HG02973 (cell line): ENCODE data around the gene PLD6.
"Not testable (repeated sequence)": the region's sequence is repeated elsewhere in the genome, so short reads cannot be mapped to it uniquely, and the experiment has no call there.

Experiments
- ATAC-seq: cut with Tn5 transposase; IDR thresholded peaks from one replicate; pipeline ENCODE4 v1.9.1; 2021; ENCODE audit warnings: moderate library complexity; ENCODE audit not compliant: unreplicated experiment

The PLD6 gene, protein sequence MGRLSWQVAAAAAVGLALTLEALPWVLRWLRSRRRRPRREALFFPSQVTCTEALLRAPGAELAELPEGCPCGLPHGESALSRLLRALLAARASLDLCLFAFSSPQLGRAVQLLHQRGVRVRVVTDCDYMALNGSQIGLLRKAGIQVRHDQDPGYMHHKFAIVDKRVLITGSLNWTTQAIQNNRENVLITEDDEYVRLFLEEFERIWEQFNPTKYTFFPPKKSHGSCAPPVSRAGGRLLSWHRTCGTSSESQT

DNA sequence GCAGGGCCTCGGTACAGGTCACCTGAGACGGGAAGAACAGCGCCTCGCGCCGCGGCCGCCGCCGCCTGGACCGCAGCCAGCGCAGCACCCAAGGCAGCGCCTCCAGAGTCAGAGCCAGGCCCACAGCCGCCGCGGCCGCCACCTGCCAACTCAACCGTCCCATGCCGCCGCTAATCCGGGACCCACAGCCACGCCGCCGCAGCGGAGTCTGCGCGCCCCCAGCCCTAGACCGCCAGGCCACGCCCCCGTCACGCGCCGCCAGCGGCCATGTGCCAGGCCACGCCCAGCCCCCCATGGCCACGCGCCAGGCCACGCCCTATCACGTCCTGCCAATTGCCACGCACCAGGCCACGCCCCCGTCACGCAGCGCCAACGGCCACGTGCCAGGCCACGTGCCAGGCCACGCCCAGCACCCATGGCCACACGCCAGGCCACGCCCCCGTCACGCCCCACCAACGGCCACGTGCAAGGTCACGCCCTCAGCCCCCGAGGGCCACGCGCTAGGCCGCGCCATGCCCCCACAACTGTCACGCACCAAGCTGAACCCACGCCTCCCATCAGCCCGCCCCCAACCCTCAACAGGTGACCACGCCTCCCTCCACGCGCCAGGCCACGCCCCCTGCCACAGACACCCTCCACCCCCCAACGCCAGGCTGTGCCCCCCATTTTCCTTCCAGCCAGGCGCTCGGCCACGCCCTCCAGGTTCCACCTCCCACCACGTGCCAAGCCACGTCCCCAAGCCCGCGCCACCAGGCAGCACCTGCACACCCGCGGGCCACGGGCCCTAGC lies at the start of gene PLD6:
PLD6 (minus strand) TSS at position 210 of the 789 bp plus-strand sequence; CDS start at position 163, 47 bp downstream.
- no peak for ATAC-seq

DNA sequence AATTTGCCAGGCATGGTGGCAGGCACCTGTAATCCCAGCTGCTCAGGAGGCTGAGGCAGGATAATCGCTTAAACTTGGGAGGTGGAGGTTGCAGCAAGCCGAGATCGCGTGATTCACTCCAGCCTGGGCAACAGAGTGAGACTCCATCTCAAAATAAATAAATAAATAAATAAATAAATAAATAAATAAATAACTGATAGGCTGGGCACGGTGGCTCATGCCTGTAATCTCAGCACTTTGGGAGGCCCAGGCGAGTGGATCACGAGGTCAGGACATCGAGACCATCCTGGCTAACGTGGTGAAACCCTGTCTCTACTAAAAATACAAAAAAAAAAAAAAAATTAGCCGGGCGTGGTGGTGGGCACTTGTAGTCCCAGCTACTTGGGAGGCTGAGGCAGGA lies 49.6 kb upstream of the PLD6 start:
- ATAC-seq, result not testable (repeated sequence)

DNA sequence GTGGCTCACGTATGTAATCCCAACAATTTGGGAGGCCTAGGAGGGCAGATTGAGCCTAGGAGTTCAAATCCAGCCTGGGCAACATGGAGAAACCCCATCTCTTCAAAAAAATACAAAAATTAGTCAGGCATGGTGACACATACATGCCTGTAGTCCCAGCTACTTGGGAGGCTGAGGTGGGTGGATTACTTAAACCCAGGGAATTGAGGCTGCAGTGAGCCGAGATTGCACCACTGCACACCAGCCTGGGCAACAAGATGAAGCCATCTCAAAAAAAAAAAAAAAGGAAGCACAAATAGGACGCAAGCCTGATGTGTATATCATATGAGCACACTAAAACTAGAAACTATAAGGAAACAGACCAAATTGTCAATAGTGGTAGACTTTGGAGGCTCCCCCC lies 47.9 kb upstream of the PLD6 start:
- ATAC-seq, result no peak

DNA sequence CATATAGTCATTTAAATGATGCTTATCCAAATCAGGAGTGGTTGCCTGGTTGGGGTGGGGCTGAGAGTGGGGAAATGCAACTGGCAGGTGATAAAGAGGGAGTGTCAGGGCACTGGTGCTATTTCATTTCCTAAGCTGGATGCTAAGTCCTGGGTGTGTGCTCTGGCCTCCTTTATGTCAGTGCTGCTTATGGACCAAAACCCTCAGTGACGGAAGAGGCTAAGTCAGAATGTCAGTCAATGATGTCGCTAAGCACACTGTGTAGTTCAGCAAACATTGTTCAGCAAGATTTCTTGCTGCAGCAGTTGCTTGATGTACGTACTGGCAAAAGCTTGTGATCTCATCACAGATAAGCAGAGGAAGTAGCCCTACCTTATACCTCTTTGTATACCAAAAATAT lies 47.3 kb upstream of the PLD6 start:
- ATAC-seq, result no peak

DNA sequence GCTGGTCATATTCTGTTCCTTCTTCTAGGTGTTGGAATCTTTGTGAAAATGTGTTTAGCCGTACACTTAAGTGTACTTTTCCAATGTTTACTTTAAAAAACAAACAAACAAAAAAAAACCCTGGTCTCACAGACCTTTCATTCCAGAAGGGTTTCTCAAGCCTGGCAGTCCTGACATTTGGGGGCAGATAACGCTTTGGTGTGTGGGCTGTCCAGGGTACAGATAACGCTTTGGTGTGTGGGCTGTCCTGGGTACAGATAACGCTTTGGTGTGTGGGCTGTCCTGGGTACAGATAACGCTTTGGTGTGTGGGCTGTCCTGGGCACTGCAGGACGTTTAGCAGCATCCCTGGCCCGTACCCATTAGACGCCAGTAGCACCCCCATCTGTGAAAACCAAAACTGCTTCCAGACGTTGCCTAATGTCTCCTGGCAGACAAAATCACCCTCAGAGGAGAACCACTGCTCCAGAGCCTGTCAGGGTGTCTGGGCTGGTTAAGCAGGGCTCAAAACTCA lies 46.1 kb upstream of the PLD6 start:
- no peak for ATAC-seq

DNA sequence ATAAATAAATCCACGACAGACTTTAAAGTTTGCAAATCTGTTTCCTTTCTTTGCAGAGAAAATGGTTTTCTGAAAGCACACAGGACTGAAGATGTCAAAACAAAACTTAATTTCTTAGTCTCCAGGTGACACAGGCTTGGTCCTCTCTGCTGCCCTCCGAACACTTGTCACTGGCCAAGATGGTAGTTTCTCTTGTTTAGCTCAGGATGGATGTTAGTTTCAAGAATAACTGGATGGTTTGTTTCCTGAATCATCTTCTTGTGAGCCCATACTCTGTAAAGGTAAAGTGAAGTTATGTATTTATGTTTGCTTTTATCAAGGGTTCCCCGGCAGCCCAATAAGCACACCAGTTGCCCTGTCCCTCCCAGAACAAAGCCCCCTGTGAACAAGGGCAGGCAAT lies 40.7 kb upstream of the PLD6 start:
- ATAC-seq, result no peak

DNA sequence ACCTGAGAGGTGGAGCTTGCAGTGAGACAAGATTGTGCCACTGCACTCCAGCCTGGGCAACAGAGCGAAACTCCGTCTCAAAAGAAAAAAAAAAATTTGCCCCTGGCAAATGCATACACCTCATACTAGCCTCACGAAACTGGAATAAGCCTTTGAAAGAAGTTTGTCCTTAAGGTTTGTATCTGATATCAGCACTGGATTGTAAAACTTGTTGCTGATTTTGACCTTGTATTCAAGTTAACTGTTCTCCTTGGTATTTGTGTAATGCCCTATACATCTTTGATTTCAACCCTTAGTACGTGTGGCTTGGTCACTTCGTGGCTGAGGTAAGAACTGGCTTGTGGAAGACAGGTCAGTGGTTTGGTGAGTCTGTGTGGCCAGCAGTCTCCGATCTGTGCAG lies 37.0 kb upstream of the PLD6 start:
- no peak for ATAC-seq

DNA sequence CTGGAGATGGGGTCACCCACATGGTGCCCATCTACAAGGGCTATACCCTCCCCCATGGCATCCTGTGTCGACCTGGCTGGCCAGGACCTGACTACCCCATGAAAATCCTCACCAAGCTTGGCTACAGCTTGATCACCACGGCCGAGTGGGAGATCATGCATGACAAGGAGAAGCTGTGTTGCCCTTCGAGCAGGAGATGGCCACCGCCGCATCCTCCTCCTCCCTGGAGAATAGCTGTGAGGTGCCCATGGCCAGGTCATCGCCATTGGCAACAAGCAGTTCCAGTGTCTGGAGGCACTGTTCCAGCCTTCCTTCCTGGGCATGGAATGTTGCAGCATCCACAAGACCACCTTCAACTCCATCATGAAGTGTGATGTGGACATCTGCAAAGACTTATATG lies 36.1 kb upstream of the PLD6 start:
- no peak for ATAC-seq

DNA sequence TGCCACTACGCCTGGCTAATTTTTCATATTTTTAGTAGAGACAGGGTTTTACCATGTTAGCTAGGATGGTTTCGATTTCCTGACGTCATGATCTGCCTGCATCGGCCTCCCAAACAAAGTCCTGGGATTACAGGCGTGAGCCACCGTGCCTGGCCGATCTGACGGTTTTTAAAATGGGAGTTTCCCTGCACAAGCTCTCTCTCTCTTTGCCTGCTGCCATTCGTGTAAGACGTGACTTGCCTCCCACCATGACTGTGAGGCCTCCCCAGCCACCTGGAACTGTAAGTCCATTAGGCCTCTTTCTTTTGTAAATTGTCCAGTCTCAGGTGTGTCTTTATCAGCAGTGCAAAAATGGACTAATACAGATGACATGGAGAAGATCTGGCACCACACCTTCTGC lies 35.5 kb upstream of the PLD6 start:
- no peak for ATAC-seq

DNA sequence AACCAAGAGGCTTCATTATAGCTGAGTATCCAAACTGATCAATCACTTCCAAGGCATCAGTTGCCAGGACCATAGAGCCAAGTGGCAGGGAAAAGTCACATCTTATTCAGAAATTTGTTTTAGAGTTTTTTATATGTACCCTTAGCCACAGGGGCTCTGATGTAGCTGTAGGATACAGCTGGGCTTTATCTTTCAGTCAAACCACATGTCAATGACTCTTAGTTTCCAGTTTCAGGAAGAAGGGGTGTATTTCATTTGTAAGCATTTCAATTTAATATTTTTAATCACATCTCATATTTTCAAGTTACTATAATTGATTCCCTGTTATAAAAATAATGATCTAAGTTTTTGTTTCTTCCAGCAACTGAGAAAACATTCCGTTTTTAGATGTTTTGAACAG lies 33.7 kb upstream of the PLD6 start:
- ATAC-seq, result no peak

DNA sequence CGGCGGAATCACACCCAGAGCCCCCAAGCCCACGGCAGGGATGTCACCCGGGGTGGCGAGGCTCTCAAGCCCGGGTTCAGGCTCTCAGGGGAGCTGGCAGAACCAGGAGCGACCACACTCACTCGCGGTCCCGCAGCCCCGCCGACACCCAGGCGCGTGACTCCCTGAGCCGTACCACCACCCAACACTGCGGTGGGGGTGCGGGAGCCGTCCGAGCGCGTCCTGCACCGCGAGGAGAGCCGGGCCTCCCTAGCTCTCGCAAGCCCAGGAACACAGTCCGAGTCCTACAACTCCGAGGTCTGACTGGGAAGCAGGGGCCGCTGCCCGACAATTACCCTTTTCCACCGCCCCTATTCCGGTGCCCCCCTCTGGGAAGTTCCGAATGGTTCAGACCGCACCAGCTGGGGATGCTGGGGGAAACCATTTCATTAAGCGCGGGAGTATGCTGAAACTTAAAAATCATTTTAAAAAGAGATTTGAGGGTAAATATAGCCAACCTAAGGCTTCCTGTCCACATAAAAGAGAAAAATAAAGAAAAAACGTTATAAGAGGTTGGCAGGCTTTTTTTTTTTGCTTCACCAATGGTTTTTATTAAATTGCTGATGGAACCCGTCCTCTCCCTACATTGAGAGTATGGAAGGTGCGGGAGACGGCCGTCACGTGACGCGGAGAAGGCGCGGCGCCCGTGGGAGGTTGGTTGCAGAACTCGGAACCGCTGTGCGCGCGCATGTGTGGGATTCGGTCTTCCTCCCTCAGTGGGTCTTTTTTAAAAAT lies 31.1 kb upstream of the PLD6 start, which contains the start of gene FLCN:
FLCN (minus strand) TSS at position 143 of the 774 bp plus-strand sequence. CDS start 9,031 bp downstream, outside the sequence.
- peak; percentile 81 for ATAC-seq

DNA sequence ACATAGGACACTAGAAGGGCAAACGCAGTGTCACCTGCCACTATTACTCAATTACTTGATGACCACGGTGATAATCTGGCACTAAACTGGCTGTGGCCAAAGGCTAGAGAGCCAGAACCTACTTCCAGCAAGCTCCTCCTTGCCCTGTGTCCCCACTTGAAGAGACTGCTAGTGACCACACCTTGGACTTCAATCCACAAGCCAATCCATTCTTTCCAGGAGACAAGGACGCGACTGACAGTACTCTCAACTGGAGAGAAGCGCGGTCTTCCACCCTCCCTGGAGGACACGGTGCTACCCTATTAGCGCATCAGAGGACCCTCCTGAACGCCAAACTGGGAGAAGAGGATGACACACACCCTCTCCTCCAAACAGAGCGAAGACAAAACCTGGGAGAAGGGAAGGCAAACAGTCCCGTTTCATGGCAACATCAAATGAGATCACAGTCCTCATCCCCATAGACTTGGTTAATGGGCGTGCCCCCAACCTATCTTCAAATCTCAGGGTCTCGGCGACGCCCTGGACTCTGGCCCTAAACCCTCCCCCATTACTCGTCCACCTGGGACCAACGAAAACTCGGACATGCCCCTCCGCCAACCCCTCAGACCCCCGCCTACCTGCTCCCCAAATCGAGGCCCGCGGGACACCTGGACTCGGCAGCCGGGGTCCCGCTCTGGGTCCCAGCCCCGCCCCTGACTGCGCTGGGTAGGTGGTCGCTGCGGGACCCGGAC lies 30.3 kb upstream of the PLD6 start:
- ATAC-seq, result no peak

DNA sequence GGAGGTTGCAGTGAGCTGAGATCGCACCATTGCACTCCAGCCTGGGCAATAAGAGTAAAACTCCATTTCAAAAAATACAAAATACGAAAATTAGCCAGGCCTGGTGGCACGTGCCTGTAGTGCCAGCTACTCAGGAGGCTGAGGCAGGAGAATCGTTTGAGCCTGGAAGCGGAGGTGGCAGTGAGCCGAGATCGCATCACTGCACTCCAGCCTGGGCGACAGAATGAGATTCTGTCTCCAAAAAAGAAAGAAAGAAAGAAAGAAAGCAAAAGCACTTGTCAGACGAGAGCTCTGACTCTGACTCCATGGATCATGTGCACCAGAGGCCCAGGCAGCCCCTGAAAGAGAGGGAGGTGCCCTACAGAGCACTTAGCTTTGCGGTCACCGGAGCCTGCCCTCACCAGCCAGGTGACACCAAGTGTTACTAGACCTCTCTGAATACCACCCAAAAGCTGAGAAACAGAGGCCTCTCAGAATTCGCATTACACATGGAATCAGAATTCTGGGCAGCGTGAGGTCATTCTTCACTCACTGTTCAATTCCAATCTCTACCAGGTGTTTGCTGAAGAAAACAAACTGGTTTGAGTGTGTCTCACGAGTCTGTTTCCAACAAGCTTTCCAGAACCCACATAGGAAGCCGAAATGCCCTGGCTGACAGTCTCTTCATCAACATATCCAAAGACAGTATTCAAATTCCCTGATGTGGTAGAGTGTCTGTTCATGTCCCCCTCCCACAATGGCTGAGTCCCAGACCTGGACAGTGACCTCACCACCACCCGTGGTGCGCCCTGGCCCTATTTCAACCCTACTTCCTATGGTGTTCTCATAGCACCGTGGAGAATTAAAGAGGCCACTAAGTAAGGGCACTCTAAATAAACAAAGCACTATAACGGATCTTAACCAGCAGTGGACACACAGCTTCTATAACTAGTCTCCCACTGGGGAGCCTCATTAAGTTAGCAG lies 29.4 kb upstream of the PLD6 start:
- no peak for ATAC-seq

DNA sequence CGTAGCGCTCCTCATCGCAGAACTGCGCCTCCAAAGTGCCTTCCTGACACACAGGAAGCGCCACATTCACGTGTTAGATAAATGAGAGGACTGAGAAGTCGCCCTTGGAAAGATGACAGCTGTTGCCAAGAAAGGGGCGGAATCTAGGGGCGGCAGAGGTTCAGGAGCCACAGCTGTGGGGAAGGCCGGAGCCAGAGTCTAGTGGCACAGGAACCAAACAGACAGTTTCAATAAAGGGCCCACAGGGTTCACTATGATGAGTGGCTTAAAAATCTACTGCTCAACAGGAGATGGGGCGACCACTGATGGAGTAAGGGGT lies 26.1 kb upstream of the PLD6 start:
- ATAC-seq, result no peak

DNA sequence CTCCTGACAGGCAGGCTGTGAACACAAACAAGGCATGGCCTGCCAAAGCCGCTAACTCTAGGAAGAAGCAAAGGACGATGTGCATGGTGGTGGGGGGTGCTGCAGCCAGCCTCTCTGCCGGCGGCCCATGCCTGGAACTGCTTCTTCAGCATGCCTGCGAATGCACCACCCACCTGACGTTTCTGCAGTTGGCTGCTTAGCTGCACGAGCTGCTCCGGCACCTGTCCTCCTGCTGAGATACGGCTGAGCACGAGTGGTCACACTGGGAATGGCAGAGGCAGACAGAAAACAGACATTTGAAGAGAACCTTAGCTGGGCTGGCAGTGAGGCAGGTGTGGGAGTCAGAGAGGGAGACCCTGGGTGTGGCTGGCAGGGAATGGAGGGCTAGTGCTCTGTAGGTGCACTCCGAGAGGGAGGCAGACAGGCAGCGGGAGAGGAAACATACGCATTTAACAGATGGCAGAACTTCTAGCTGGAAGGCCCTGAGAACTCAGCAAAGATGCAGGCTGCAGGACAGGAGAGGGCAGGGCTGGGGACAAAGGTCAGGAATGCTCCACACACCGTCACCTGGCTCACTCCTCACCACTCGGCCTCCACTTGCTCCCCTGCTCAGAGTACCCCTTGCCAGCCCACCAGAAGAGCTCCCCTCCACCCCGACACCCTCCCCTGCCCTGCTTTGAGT lies 25.6 kb upstream of the PLD6 start:
- ATAC-seq, result no peak

DNA sequence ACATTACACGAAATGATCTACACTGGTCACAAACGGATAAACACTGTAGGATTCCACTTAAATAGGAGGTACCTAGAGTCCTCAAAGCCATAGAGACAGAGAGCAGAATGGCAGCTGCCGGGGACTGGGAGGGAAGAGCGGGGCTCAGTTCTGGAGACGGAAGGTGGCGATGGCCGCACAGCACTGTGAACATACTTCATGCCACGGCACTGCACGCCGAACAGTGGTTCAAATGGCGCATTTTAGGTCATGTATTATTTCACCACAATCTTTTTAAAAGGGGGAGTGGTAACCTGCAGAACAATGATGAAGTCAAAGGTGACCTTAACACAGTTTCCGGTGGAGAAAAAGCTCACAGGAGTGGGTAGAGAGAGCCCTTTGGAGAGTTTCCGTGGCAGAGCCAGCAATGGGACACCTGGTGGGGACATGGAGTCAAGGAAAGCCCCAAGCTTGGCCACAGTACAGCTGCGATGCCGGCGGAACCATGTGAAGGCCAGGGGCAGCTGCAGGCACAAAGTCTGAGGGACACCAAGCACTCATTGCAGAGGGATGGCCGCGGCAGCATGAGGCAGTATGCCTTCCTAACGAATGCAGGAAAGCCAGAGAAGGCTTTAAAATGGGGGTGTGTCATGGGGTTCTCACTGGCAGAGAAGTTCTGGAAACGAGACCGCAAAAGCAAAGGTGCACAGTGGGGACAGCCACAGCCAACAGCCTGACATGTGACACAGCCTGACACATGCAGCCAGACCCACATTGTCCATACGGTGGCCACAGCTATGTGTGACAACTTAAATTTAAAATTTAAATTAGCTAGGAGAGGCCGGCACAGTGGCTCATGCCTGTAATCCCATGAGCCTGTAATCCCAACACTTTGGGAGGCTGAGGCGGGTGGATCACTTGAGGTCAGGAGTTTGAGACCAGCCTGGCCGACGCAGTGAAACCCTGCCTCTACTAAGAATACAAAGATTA lies 23.6 kb upstream of the PLD6 start:
- ATAC-seq, result no peak

DNA sequence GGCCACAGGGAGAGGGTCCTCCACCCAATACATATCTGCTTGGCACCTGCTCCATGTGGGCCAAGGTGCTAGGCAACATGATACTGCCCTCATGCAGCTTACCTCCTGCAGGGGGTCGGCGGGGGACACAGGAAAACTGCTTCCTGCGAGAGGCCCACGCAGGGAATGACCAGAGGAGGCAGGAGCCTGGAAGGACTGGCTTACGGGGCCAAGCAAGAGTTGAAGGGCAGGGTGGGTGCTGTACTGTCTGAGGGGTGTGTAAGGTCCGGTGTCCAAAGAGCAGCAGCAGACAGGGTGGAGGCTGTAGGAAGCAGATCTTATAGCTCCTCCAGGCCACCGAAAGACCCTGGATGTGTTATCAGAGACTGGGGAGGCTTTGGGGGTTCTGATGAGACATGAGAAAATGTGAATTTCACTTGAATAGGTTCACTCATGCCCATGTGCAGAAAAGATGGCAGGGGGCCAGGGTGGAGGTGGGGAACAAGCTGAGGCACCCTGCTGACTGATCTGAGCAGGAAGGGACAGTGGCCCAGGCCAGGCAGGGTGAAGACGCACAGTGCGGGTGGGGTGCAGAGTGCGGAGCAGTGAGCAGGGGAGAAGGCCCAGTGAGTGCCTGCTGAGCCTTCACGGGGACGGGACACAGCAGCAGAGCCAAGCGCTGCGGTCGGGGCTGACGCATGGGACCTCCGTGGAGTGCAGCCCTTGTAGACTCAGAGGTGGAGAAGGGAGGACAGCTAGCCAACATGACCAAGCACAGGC lies 22.6 kb upstream of the PLD6 start:
- no peak for ATAC-seq
